ENCODE measurements around the gene TMEM259. TPM values are rescaled to one million over a fixed set of nuclear protein-coding genes. Genes with fewer than 3 reads are reported as not detected.

Gene TMEM259
- total RNA-seq, 4 donors from 2014 or later = 146 to 179 (median 154) TPM

DNA sequence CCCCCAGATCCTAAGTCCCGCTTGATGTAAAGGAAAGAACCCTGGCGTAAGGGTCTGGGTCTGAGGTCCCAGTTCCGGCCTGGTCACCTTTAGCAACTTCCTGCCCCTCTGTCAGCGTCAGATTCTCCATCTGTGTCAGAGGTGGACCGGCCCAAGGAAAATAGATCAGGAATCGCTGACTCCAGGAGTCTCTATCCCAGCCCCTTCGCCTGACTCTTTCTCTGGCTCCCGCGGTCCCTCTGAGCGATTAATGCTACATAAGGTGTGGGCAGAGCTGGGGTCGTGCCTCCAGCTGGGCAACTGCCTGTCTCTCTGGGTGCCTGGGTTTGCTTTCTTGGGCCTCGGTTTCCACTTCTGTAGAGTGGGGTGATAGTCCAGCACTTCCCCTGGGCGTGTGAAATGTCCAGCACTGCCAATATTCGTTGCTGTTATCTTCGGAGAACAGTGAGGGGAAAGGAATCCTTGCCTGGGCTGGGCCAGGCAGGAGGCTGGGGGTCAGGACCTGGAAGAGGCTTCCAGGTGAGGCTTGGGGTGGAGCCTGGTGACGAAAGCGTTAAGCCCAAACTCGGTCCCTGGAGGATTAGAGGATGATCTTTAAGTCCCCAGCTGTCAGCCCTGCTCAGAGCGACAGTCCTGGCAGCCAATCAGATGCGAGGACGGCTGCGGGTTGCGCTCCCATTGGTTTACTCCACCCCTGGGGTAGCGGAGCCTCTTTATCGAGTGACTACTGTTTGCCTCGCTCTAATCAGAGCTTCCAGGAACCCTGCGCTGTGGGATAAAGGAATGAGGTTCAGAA is 19.8 kb upstream of the TMEM259 start:
- Histone ChIP-seq H3K27ac (peak overlapping the region in 3 of 4 donors; percentile 70 to 71 (median 71)), H3K9me3 (no peaks in the 10 kb centered on the region), H3K4me1 (peaks cover 0 to 52% (median 20%) of the 10 kb centered on the region in 3 donors), H3K4me3 (peak overlapping the region; percentile 31 to 55), H3K36me3 (peaks cover 0 to 25% of the 10 kb centered on the region in 2 donors), H3K27me3 (peaks cover 6% of the 10 kb centered on the region)
- peak; percentile 58 for ATAC-seq
- 0 to 5% methylated on average over 1 to 9 of the region's 27 CpGs for WGBS, 2 donors (ENCODE audit: low coverage in 1 of 2)
- TF ChIP-seq EP300 (IDR thresholded peaks at IDR 0.05) (no peak), POLR2A (IDR thresholded peaks at IDR 0.05) (no peak), POLR2AphosphoS5 (IDR thresholded peaks at IDR 0.05) (no peak)
- TF ChIP-seq, protein P1, sequence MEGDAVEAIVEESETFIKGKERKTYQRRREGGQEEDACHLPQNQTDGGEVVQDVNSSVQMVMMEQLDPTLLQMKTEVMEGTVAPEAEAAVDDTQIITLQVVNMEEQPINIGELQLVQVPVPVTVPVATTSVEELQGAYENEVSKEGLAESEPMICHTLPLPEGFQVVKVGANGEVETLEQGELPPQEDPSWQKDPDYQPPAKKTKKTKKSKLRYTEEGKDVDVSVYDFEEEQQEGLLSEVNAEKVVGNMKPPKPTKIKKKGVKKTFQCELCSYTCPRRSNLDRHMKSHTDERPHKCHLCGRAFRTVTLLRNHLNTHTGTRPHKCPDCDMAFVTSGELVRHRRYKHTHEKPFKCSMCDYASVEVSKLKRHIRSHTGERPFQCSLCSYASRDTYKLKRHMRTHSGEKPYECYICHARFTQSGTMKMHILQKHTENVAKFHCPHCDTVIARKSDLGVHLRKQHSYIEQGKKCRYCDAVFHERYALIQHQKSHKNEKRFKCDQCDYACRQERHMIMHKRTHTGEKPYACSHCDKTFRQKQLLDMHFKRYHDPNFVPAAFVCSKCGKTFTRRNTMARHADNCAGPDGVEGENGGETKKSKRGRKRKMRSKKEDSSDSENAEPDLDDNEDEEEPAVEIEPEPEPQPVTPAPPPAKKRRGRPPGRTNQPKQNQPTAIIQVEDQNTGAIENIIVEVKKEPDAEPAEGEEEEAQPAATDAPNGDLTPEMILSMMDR (IDR thresholded peaks at IDR 0.05) = no peak

DNA sequence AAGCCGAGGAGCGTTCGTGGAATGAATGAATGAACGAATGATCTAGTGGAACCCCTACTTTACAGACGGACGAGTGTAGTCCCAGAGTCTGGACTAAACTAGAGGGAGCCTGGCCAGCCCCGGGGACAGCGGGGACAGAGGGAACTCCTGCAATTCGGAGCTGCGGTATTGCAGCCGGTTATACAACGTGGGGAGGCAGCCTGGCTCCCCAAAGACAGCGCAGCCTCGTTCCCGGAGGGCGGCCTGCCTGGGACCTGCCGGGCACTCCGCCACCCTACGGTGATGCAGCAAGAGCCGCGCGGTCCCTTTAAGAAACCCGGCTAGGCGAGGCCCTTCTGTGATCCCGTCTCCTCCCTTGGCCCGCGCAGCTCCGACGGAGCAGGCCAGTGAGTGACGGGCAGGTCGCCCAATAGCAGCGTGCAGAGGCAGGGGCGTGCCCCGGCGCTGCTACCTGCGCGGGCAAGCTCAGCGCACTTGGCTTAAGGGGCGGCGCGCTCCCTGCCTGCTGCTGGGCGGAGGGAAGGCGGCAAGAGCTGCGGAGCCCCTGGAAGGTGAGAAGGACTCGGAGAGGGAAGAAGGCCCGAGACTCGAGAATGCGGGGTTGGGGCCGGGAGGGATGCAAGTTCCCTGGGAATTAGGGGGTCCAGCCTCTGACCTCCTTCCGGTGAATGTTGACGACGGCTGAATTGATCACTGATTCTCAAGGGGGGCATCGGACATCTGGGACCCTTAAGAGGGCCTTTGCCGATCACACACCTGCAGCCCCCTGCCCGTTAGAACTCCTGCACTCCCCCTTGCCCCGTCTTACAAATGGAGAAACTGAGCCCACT is 18.9 kb upstream of the TMEM259 start, which contains the start of gene ABCA7:
Gene ABCA7 (plus strand): TSS at position 462 of the 830 bp plus-strand sequence. CDS start 1,255 bp downstream, outside the sequence.
- Histone ChIP-seq H3K36me3 (peaks cover 0 to 33% of the 10 kb centered on the region in 2 donors), H3K27ac (peak within 1 kb of the TSS in 3 of 4 donors; percentile 70 to 71 (median 71)), H3K27me3 (peaks cover 6% of the 10 kb centered on the region), H3K4me3 (peak within 1 kb of the TSS; percentile 31 to 55), H3K9me3 (no peaks in the 10 kb centered on the region), H3K4me1 (peaks cover 0 to 52% (median 20%) of the 10 kb centered on the region in 3 donors)
- ATAC-seq = peak; percentile 96
- TF ChIP-seq EP300 (IDR thresholded peaks at IDR 0.05) (no peak), POLR2A (IDR thresholded peaks at IDR 0.05) (peak in 1 of 2 donors; percentile 6), POLR2AphosphoS5 (IDR thresholded peaks at IDR 0.05) (peak; percentile 84)
- TF ChIP-seq, protein P1 (IDR thresholded peaks at IDR 0.05) = peak in 1 of 4 experiments; percentile 11
- 0% methylated on average over 2 of the region's 56 CpGs; no CpG with 5 or more reads in 1 of the 2 donors for WGBS, 2 donors (ENCODE audit: low coverage in 1 of 2)

DNA sequence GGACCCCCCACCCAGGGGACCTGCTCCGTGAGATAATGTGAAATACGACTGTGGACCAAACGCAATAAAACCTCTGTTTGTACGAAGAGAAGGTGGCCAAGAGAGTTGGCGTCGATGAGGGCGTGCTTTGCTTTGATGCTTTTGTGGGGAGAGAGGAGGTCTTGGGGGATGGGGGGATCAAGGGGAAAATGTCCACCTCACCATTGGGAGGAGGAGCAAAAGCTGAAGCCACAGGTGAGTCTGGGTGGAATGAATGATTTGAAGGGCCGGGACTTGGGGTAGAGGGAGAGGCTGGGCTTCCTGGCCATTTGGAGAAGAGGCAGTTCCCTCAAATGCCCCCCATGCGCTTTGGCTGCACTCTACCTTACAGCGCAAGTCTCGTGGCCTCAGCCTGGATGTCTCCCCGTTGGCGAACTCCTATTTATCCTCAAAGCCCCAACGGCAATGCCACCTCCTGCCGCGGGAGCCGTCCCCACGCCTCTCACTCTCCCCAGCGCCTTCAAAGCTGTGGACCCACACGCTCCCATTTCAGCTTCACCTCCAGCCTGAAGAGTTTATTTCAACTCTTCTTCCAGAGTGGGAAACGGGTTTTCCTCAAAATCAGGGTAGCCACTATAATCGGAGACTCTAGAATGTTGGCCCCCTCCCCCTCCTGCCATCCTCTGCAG is 18.2 kb upstream of the TMEM259 start:
- WGBS, 2 donors (ENCODE audit: low coverage in 1 of 2) = 68% methylated on average over 7 to 15 of the region's 22 CpGs
- H3K27me3 ChIP-seq = peaks cover 6% of the 10 kb centered on the region
- peaks cover 0 to 33% of the 10 kb centered on the region in 2 donors for H3K36me3 ChIP-seq
- peak overlapping the region in 1 of 2 donors; percentile 55 for H3K4me3 ChIP-seq
- H3K4me1 ChIP-seq = peaks cover 0 to 52% (median 20%) of the 10 kb centered on the region in 3 donors
- peak overlapping the region in 3 of 4 donors; percentile 48 to 71 (median 70) for H3K27ac ChIP-seq
- ATAC-seq = no peak
- no peak for TF ChIP-seq POLR2A (IDR thresholded peaks at IDR 0.05)
- no peaks in the 10 kb centered on the region for H3K9me3 ChIP-seq

GRCh38 chr19:1037621-1038064 is 16.7 kb upstream of the TMEM259 start:
- H3K27me3 ChIP-seq = peaks cover 6% of the 10 kb centered on the region
- H3K27ac ChIP-seq = peak overlapping the region in 3 of 4 donors; percentile 54 to 71 (median 70)
- WGBS, 2 donors (ENCODE audit: low coverage in 1 of 2) = 55 to 72% methylated on average over 4 to 15 of the region's 22 CpGs

More at GRCh38 chr19:1037621-1038064, 16.7 kb upstream of the TMEM259 start:
- Histone ChIP-seq H3K36me3 (peaks cover 0 to 42% of the 10 kb centered on the region in 2 donors), H3K4me3 (no peak overlapping the region), H3K9me3 (no peaks in the 10 kb centered on the region), H3K4me1 (peaks cover 0 to 45% (median 20%) of the 10 kb centered on the region in 3 donors)
- TF ChIP-seq EP300 (IDR thresholded peaks at IDR 0.05) (no peak), POLR2A (IDR thresholded peaks at IDR 0.05) (no peak), POLR2AphosphoS5 (IDR thresholded peaks at IDR 0.05) (no peak)
- TF ChIP-seq, protein P1 (IDR thresholded peaks at IDR 0.05) = no peak
- ATAC-seq = no peak

Data from gastroesophageal sphincter (tissue), 4 donors.